ENCODE data around the gene CATSPER1. TPM values are rescaled to one million over a fixed set of nuclear protein-coding genes. Genes with fewer than 3 reads are reported as not detected.
"Not testable (repeated sequence)": the region's sequence is repeated elsewhere in the genome, so short reads cannot be mapped to it uniquely, and the experiment has no call there.

Gene CATSPER1
- total RNA-seq, 1 donor, result not detected

- Histone ChIP-seq H4K20me1 (ENCODE audit: insufficient read depth, low read length) (no peaks in the 10 kb centered on the region), H3K9me3 (ENCODE audit: low read depth, low read length) (no peaks in the 10 kb centered on the region), H3K27me3 (ENCODE audit: insufficient read depth, low read length) (no peaks in the 10 kb centered on the region), H3K36me3 (ENCODE audit: insufficient read depth, low read length) (no peaks in the 10 kb centered on the region), H2AFZ (ENCODE audit: low read length) (no peak overlapping the region), H3K4me3 (ENCODE audit: insufficient read depth, low read length) (no peak overlapping the region), H3K27ac (ENCODE audit: low read depth, low read length) (no peak overlapping the region), H3K4me2 (ENCODE audit: insufficient read depth, low read length) (no peak overlapping the region), H3K79me2 (ENCODE audit: insufficient read depth, low read length) (no peaks in the 10 kb centered on the region), H3K4me1 (ENCODE audit: insufficient read depth, low read length) (no peaks in the 10 kb centered on the region)
- peak; percentile 78 for DNase-seq (ENCODE audit: insufficient read length, low spot score, missing footprints)
- TF ChIP-seq, protein P1, sequence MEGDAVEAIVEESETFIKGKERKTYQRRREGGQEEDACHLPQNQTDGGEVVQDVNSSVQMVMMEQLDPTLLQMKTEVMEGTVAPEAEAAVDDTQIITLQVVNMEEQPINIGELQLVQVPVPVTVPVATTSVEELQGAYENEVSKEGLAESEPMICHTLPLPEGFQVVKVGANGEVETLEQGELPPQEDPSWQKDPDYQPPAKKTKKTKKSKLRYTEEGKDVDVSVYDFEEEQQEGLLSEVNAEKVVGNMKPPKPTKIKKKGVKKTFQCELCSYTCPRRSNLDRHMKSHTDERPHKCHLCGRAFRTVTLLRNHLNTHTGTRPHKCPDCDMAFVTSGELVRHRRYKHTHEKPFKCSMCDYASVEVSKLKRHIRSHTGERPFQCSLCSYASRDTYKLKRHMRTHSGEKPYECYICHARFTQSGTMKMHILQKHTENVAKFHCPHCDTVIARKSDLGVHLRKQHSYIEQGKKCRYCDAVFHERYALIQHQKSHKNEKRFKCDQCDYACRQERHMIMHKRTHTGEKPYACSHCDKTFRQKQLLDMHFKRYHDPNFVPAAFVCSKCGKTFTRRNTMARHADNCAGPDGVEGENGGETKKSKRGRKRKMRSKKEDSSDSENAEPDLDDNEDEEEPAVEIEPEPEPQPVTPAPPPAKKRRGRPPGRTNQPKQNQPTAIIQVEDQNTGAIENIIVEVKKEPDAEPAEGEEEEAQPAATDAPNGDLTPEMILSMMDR (IDR thresholded peaks at IDR 0.05; ENCODE audit: extremely low read depth, low read depth, low read length), result no peak
Observed at GRCh38 chr11:66035653-66036333, 9.5 kb upstream of the CATSPER1 start.

DNA sequence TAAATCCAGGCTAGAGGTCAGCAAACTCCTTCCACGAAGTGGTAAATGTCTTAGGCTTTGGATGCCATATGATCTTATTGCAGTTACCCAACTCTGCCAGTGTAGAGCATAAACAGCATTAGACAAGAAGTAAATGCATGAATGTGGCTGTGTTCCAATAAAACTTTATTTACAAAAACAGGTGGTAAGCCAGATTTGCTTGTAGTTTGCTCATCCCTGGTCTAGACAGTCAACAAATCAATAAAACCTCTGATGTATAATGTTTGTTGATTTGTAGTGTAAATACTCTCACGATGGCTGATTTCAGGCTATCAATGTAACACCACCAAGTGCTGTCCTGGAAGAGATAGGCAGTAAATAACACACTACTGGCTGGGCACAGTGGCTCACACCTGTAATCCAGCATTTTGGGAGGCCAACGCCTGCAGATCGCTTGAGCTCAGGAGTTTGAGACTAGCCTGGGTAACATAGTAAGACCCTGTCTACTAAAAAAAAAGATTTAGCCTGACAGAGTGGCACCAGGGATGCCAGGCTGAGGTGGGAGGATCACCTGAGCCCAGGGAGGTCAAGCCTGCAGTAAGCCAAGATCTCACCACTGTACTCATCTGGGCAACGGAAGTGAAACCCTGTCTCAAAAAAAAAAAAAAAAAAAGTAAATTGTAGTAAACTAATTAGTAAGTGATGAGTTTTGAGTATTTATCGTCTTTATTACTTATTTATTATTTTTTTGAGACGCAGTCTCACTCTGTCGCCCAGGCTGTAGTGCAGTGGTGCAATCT lies 6.9 kb upstream of the CATSPER1 start:
- no peak overlapping the region for H3K4me2 ChIP-seq (ENCODE audit: insufficient read depth, low read length)
- no peak overlapping the region for H2AFZ ChIP-seq (ENCODE audit: low read length)
- no peaks in the 10 kb centered on the region for H3K36me3 ChIP-seq (ENCODE audit: insufficient read depth, low read length)
- TF ChIP-seq, protein P1 (IDR thresholded peaks at IDR 0.05; ENCODE audit: extremely low read depth, low read depth, low read length), result no peak
- peak; percentile 47 for DNase-seq (ENCODE audit: insufficient read length, low spot score, missing footprints)
- H3K9me3 ChIP-seq (ENCODE audit: low read depth, low read length), result no peaks in the 10 kb centered on the region
- no peaks in the 10 kb centered on the region for H3K27me3 ChIP-seq (ENCODE audit: insufficient read depth, low read length)
- H3K4me1 ChIP-seq (ENCODE audit: insufficient read depth, low read length), result no peaks in the 10 kb centered on the region
- no peaks in the 10 kb centered on the region for H4K20me1 ChIP-seq (ENCODE audit: insufficient read depth, low read length)
- H3K27ac ChIP-seq (ENCODE audit: low read depth, low read length), result no peak overlapping the region
- H3K79me2 ChIP-seq (ENCODE audit: insufficient read depth, low read length), result no peaks in the 10 kb centered on the region
- H3K4me3 ChIP-seq (ENCODE audit: insufficient read depth, low read length), result no peak overlapping the region

DNA sequence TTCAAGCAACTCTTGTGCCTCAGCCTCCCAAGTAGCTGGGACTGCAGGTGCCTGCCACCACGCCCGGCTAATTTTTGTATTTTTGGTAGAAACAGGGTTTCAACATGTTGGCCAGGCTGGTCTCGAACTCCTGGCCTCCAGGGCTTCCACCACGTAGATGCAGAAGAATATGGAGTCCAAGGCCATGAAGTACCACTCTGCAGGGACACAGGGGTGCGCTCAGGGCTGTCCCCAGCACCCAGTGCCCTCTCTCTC lies 3.2 kb downstream of the CATSPER1 start:
- H3K27me3 ChIP-seq (ENCODE audit: insufficient read depth, low read length); H3K4me3 ChIP-seq (ENCODE audit: insufficient read depth, low read length); H3K36me3 ChIP-seq (ENCODE audit: insufficient read depth, low read length); H3K79me2 ChIP-seq (ENCODE audit: insufficient read depth, low read length); H3K27ac ChIP-seq (ENCODE audit: low read depth, low read length); H4K20me1 ChIP-seq (ENCODE audit: insufficient read depth, low read length); DNase-seq (ENCODE audit: insufficient read length, low spot score, missing footprints); H2AFZ ChIP-seq (ENCODE audit: low read length); H3K4me2 ChIP-seq (ENCODE audit: insufficient read depth, low read length); H3K9me3 ChIP-seq (ENCODE audit: low read depth, low read length): not testable (repeated sequence)
- H3K4me1 ChIP-seq (ENCODE audit: insufficient read depth, low read length), result peaks cover 17% of the 10 kb centered on the region

DNA sequence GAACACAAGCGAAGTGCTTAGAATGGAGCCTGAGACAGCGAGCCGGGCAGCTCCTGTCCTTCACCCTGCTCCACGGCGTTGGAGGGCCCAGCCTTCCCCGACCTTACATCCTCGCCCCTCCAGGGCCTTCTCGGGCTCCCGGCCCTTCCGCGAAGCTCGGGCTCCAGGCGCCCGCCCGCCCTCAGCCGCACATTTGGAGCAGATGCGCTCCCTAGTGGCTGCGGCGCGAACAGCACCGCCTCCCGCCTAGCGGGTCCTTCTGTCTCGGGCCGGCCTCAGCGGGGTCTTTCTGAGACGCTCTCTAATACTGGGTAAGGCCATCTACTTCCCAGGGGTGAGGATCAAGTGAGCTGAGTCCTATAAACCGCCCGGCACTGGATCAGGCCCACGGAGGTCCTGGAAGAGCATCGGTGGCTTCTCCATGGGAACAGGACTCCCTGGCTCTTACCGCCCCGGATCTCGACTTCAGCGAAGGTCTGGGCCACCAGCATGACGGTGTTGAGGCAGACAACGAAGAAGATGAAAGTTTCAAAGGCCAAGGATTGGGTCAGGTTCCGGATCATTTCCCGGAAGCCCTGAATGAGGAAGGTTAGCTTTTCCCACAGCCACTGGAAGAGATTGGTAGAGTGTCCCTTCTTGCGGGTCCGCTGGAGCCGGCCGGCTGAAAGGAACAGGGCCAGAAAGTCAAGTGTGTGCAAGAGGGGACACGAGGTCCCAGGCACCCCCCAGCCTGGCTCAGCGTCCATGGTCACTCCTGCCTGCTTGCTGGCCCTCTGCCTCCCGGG lies 3.7 kb downstream of the CATSPER1 start:
- H3K27ac ChIP-seq (ENCODE audit: low read depth, low read length), result no peak overlapping the region

More for the DNA sequence above, 3.7 kb downstream of the CATSPER1 start:
- peak overlapping the region; percentile 95 for H2AFZ ChIP-seq (ENCODE audit: low read length)
- H3K9me3 ChIP-seq (ENCODE audit: low read depth, low read length), result no peaks in the 10 kb centered on the region
- H3K36me3 ChIP-seq (ENCODE audit: insufficient read depth, low read length), result no peaks in the 10 kb centered on the region
- H4K20me1 ChIP-seq (ENCODE audit: insufficient read depth, low read length), result no peaks in the 10 kb centered on the region
- TF ChIP-seq, protein P1 (IDR thresholded peaks at IDR 0.05; ENCODE audit: extremely low read depth, low read depth, low read length), result peak; percentile 78
- peak; percentile 98 for DNase-seq (ENCODE audit: insufficient read length, low spot score, missing footprints)
- peak overlapping the region; percentile 90 for H3K4me2 ChIP-seq (ENCODE audit: insufficient read depth, low read length)
- H3K27me3 ChIP-seq (ENCODE audit: insufficient read depth, low read length), result no peaks in the 10 kb centered on the region
- peaks cover 17% of the 10 kb centered on the region for H3K4me1 ChIP-seq (ENCODE audit: insufficient read depth, low read length)
- H3K4me3 ChIP-seq (ENCODE audit: insufficient read depth, low read length), result peak overlapping the region; percentile 68
- no peaks in the 10 kb centered on the region for H3K79me2 ChIP-seq (ENCODE audit: insufficient read depth, low read length)
